Left ventricle myocardium inferior (tissue), 1 donor: ENCODE data around the gene C1orf159. TPM values are rescaled to one million over a fixed set of nuclear protein-coding genes. Genes with fewer than 3 reads are reported as not detected.

Source experiments
- DNase-seq: peaks from one replicate; pipeline ENCODE4 v3.0.0-alpha.2; 2020
- H3K27ac ChIP-seq: fragments of 200-600 bp; replicated peaks from 2 replicates; pipeline ENCODE4 v1.8.0; 2021
- H3K27me3 ChIP-seq: fragments of 200-600 bp; 2 replicates; pipeline ENCODE4 v1.8.0; 2021; ENCODE audit warnings: low read depth
- H3K36me3 ChIP-seq: fragments of 200-600 bp; 2 replicates; pipeline ENCODE4 v1.8.0; 2021
- H3K4me1 ChIP-seq: fragments of 200-600 bp; 2 replicates; pipeline ENCODE4 v1.8.0; 2021
- H3K4me3 ChIP-seq: fragments of 200-600 bp; 2 replicates; pipeline ENCODE4 v1.8.0; 2021; ENCODE audit warnings: mild to moderate bottlenecking, moderate library complexity
- H3K9me3 ChIP-seq: fragments of 200-600 bp; replicated peaks from 2 replicates; pipeline ENCODE4 v1.8.0; 2021
- intact Hi-C: fragments of 100-400 bp; cut with micrococcal nuclease; formaldehyde crosslinking; loops from one replicate; pipeline ENCODE4 v1.11.0; 2022
- total RNA-seq: library from RNA; stranded (reverse); fragmentation: NEBNext Ultra II Directional; extraction: Animal tissue kit (Norgen Biotek cat#: 25700); gene quantifications from one replicate; pipeline ENCODE4 v1.2.1, GENCODE V29; 2021
- TF ChIP-seq, protein P1 (sequence below): fragments of 200-600 bp; IDR thresholded peaks from 2 replicates; pipeline ENCODE4 v1.8.0; 2021; ENCODE audit warnings: antibody characterized with exemption, mild to moderate bottlenecking, borderline replicate concordance
- donor health status: DM: no; HTN: yes; CAD: no; lungs with severe emphysema.

Gene C1orf159
- total RNA-seq, 1 donor from 2014 or later: 3.8 TPM

DNA sequence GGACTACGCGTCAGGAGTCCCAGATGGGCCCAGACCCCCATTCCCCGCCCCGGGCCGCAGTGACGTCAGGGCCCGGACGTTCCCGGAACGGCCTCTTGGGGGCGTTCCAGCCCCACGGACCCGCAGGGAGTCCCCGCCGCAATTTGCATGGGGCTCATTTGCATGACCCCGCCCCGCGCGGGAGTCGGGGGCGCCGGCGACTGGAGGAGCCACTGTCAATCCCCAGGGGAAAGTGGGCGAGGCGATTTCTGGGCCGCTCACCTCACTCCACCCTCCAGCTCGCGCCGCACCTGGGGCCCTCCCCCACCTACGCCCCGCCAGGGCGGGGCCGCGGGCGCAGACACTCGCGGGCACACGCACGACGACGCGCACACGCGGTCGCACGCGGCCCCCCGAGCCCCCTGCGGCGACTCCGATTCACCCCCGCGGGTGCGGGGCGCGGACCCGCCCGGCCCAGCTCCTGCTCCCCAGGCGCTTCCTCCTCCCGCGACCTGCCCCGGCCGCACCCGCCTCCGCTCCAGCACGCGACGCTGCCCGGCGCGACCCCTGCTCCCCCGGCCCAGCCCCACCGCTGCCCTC, 82.8 kb downstream of the C1orf159 start:
- Histone ChIP-seq H3K27ac (no peak overlapping the region), H3K4me3 (peak overlapping the region; percentile 68), H3K36me3 (no peaks in the 10 kb centered on the region), H3K27me3 (peaks cover 51% of the 10 kb centered on the region), H3K9me3 (no peaks in the 10 kb centered on the region), H3K4me1 (peaks cover 28% of the 10 kb centered on the region)
- intact Hi-C loops: no loop called here
- DNase-seq: peak; percentile 65
- TF ChIP-seq, protein P1, sequence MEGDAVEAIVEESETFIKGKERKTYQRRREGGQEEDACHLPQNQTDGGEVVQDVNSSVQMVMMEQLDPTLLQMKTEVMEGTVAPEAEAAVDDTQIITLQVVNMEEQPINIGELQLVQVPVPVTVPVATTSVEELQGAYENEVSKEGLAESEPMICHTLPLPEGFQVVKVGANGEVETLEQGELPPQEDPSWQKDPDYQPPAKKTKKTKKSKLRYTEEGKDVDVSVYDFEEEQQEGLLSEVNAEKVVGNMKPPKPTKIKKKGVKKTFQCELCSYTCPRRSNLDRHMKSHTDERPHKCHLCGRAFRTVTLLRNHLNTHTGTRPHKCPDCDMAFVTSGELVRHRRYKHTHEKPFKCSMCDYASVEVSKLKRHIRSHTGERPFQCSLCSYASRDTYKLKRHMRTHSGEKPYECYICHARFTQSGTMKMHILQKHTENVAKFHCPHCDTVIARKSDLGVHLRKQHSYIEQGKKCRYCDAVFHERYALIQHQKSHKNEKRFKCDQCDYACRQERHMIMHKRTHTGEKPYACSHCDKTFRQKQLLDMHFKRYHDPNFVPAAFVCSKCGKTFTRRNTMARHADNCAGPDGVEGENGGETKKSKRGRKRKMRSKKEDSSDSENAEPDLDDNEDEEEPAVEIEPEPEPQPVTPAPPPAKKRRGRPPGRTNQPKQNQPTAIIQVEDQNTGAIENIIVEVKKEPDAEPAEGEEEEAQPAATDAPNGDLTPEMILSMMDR: peak; percentile 73

DNA sequence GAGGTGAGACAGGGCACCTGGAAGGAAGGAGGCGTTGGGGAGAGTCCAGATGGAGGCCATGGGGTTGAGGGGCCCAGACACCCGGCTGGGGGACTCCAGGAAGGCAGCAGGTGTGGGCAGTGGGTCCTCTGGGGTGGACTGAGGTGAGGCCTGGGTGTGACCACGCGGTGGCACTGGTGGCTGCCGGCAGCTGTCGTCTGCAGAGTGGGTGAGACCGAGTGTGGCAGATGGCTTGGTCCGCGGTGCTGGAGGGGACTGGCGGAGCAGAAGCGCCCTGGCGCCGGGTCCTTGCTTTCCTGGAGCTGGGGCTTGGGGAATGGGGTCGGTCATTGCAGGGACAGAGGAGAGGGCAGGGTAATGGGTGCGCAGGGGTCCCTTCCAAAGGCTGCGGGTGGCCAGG, 83.5 kb downstream of the C1orf159 start:
- no peak overlapping the region for H3K27ac ChIP-seq
- no peaks in the 10 kb centered on the region for H3K9me3 ChIP-seq
- H3K36me3 ChIP-seq: no peaks in the 10 kb centered on the region
- TF ChIP-seq, protein P1: no peak
- peaks cover 28% of the 10 kb centered on the region for H3K4me1 ChIP-seq
- no peak for DNase-seq
- intact Hi-C loops: no loop called here
- peak overlapping the region; percentile 68 for H3K4me3 ChIP-seq
- H3K27me3 ChIP-seq: peaks cover 47% of the 10 kb centered on the region

Other genes with a start within 250 kb of the C1orf159 start
- gene SAMD11, start 192.2 kb downstream of the C1orf159 start, total RNA-seq: 2.4 TPM
- 40.8 TPM for gene NOC2L, start 156.8 kb downstream of the C1orf159 start, total RNA-seq
- 6.4 TPM for gene KLHL17, start 155.5 kb downstream of the C1orf159 start, total RNA-seq
- not detected for gene PLEKHN1, start 149.6 kb downstream of the C1orf159 start, total RNA-seq
- gene PERM1, start 134.0 kb downstream of the C1orf159 start, total RNA-seq: 160 TPM
- 34.0 TPM for gene HES4, start 116.0 kb downstream of the C1orf159 start, total RNA-seq
- gene ISG15, start 102.6 kb downstream of the C1orf159 start, total RNA-seq: 14.5 TPM
- gene AGRN, start 96.0 kb downstream of the C1orf159 start, total RNA-seq: 13.0 TPM
- gene RNF223, start 41.8 kb downstream of the C1orf159 start, total RNA-seq: not detected
- gene TTLL10, start 57.8 kb upstream of the C1orf159 start, total RNA-seq: not detected
- not detected for gene TNFRSF18, start 90.5 kb upstream of the C1orf159 start, total RNA-seq
- 2.2 TPM for gene TNFRSF4, start 98.1 kb upstream of the C1orf159 start, total RNA-seq
- gene SDF4, start 115.9 kb upstream of the C1orf159 start, total RNA-seq: 114 TPM
- 7.9 TPM for gene B3GALT6, start 116.1 kb upstream of the C1orf159 start, total RNA-seq
- gene C1QTNF12, start 130.6 kb upstream of the C1orf159 start, total RNA-seq: 0.55 TPM
- gene UBE2J2, start 157.8 kb upstream of the C1orf159 start, total RNA-seq: 36.9 TPM
- gene SCNN1D, start 164.3 kb upstream of the C1orf159 start, total RNA-seq: 3.5 TPM
- gene ACAP3, start 191.8 kb upstream of the C1orf159 start, total RNA-seq: 49.7 TPM
- gene PUSL1, start 192.5 kb upstream of the C1orf159 start, total RNA-seq: 10.4 TPM
- 70.1 TPM for gene INTS11, start 208.6 kb upstream of the C1orf159 start, total RNA-seq
- gene CPTP, start 208.7 kb upstream of the C1orf159 start, total RNA-seq: 99.2 TPM
- 0.93 TPM for gene TAS1R3, start 215.2 kb upstream of the C1orf159 start, total RNA-seq
- gene DVL1, start 233.3 kb upstream of the C1orf159 start, total RNA-seq: 93.0 TPM
- 20.2 TPM for gene MXRA8, start 242.5 kb upstream of the C1orf159 start, total RNA-seq